ENCODE data around the gene GOLGA1.
"Not testable (repeated sequence)": the region's sequence is repeated elsewhere in the genome, so short reads cannot be mapped to it uniquely, and the experiment has no call there.

GOLGA1 gene

GRCh38 chr9:124940894-124941678 is at the start of gene GOLGA1:
TSS of gene GOLGA1 (minus strand) at chr9:124941083. CDS start at chr9:124938711, 2,372 bp downstream.
- peak; percentile 100 for DNase-seq (ENCODE audit: low spot score)

GRCh38 chr9:124983698-124984097 is 42.8 kb upstream of the GOLGA1 start:
- no peak for DNase-seq (ENCODE audit: low spot score)

- DNase-seq (ENCODE audit: low spot score), result no peak
Observed at GRCh38 chr9:124980431-124980830, 39.5 kb upstream of the GOLGA1 start.

- peak; percentile 21 for DNase-seq (ENCODE audit: low spot score)
Observed at GRCh38 chr9:124975131-124975530, 34.2 kb upstream of the GOLGA1 start.

- DNase-seq (ENCODE audit: low spot score), result no peak
Observed at GRCh38 chr9:124973807-124974206, 32.9 kb upstream of the GOLGA1 start.

- no peak for DNase-seq (ENCODE audit: low spot score)
Observed at GRCh38 chr9:124972241-124972770, 31.4 kb upstream of the GOLGA1 start.

GRCh38 chr9:124969401-124969800 is 28.5 kb upstream of the GOLGA1 start:
- DNase-seq (ENCODE audit: low spot score), result no peak

- DNase-seq (ENCODE audit: low spot score), result no peak
Observed at GRCh38 chr9:124968238-124968637, 27.4 kb upstream of the GOLGA1 start.

- DNase-seq (ENCODE audit: low spot score), result not testable (repeated sequence)
Observed at GRCh38 chr9:124965775-124966568, 25.1 kb upstream of the GOLGA1 start.

- DNase-seq (ENCODE audit: low spot score), result no peak
Observed at GRCh38 chr9:124964604-124965003, 23.7 kb upstream of the GOLGA1 start.

- DNase-seq (ENCODE audit: low spot score), result no peak
Observed at GRCh38 chr9:124964056-124964455, 23.2 kb upstream of the GOLGA1 start.

- no peak for DNase-seq (ENCODE audit: low spot score)
Observed at GRCh38 chr9:124960409-124960752, 19.5 kb upstream of the GOLGA1 start.

- not testable (repeated sequence) for DNase-seq (ENCODE audit: low spot score)
Observed at GRCh38 chr9:124959671-124960408, 19.0 kb upstream of the GOLGA1 start.

- no peak for DNase-seq (ENCODE audit: low spot score)
Observed at GRCh38 chr9:124954255-124954654, 13.4 kb upstream of the GOLGA1 start.

GRCh38 chr9:124950050-124950718 is 9.3 kb upstream of the GOLGA1 start:
- no peak for DNase-seq (ENCODE audit: low spot score)

- no peak for DNase-seq (ENCODE audit: low spot score)
Observed at GRCh38 chr9:124949387-124949786, 8.5 kb upstream of the GOLGA1 start.

GRCh38 chr9:124947727-124948391 is 7.0 kb upstream of the GOLGA1 start:
- DNase-seq (ENCODE audit: low spot score), result no peak

GRCh38 chr9:124946167-124946566 is 5.3 kb upstream of the GOLGA1 start:
- no peak for DNase-seq (ENCODE audit: low spot score)

GRCh38 chr9:124941679-124942561 is 1.0 kb upstream of the GOLGA1 start:
- DNase-seq (ENCODE audit: low spot score), result peak; percentile 10

- no peak for DNase-seq (ENCODE audit: low spot score)
Observed at GRCh38 chr9:124940521-124940893, 376 bp downstream of the GOLGA1 start.

Measured in iPS-NIHi11 (cell line).